ENCODE data around the gene FAM228A.

FAM228A gene

GRCh38 chr2:24163601-24164000 is 11.3 kb upstream of the FAM228A start:
- Histone ChIP-seq H3K27me3 (no peaks in the 10 kb centered on the region), H3K36me3 (no peaks in the 10 kb centered on the region), H3K9me3 (no peaks in the 10 kb centered on the region; the same call in 1 of the 2 replicates), H3K4me1 (no peaks in the 10 kb centered on the region), H3K4me3 (ENCODE audit: low read depth, low read length) (no peak overlapping the region)
- no peak for DNase-seq
- no peak for TF ChIP-seq CTCF (IDR thresholded peaks at IDR 0.05; ENCODE audit: low read depth, low read length)

DNA sequence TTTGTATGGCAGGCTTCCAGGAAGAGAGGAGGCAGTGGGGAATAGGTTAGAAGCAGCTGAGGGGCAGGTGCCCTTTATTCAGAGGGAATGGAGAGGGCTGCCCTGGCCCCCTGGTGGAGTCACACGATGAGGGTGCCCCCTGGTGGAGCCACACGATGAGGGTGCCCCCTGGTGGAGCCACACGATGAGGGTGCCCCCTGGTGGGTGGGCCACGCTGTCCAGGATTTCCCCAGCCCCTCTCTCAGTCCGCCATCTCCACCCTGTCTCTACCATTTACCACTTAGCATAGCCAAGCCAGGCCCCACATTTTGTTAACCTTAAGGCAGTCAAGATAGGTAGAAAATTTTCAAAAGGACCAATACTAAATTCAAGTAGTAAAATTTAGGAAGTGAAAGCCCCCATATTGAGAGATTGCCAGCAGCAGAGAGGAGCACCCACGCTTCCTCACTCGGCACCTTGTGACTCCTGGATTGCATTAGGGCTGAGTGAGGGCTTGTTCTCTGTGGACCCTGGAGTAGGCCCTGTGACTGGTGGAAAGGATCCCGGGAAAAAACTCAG is 10.4 kb upstream of the FAM228A start:
- Histone ChIP-seq H3K4me1 (no peaks in the 10 kb centered on the region), H3K27me3 (no peaks in the 10 kb centered on the region), H3K9me3 (no peaks in the 10 kb centered on the region; the same call in 1 of the 2 replicates), H3K36me3 (no peaks in the 10 kb centered on the region), H3K4me3 (ENCODE audit: low read depth, low read length) (no peak overlapping the region)
- TF ChIP-seq CTCF (IDR thresholded peaks at IDR 0.05; ENCODE audit: low read depth, low read length), result peak; percentile 98
- peak; percentile 80 for DNase-seq

GRCh38 chr2:24169023-24169422 is 5.8 kb upstream of the FAM228A start:
- H3K36me3 ChIP-seq, result no peaks in the 10 kb centered on the region
- DNase-seq, result no peak
- no peaks in the 10 kb centered on the region for H3K27me3 ChIP-seq
- no peaks in the 10 kb centered on the region; the same call in 1 of the 2 replicates for H3K4me1 ChIP-seq
- TF ChIP-seq CTCF (IDR thresholded peaks at IDR 0.05; ENCODE audit: low read depth, low read length), result no peak
- no peak overlapping the region for H3K4me3 ChIP-seq (ENCODE audit: low read depth, low read length)
- H3K9me3 ChIP-seq, result no peaks in the 10 kb centered on the region

DNA sequence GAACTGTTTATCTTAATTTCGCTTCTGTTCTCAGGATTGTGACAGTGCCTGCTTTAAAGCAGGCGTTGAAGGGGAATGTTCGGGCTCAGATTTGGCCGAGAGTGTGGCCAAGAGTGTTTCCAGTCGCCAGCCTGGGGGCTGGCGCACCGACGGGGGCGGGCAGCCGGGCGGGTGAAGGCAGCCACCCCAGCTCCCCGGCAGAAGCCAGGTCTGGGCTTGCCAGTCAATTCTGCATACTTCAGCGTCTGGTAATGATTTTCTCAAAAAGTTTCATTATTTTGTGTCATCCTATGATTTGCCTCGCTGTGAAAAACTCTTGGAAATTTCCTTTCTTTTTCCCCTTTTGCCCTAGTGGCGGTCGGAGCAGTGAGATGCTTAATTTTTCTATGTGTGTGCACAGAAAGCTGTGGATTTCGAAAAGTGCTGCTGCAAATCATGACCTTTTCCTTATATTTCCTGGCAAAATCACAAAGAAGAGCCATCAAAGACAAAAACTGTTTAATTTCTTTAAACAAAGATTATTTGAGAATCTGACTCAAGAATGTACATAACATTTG is 856 bp downstream of the FAM228A start:
- no peaks in the 10 kb centered on the region for H3K36me3 ChIP-seq
- H3K4me1 ChIP-seq, result no peaks in the 10 kb centered on the region; the same call in 1 of the 2 replicates
- DNase-seq, result no peak
- no peaks in the 10 kb centered on the region for H3K27me3 ChIP-seq
- H3K9me3 ChIP-seq, result no peaks in the 10 kb centered on the region
- H3K4me3 ChIP-seq (ENCODE audit: low read depth, low read length), result no peak overlapping the region
- TF ChIP-seq CTCF (IDR thresholded peaks at IDR 0.05; ENCODE audit: low read depth, low read length), result no peak

DNA sequence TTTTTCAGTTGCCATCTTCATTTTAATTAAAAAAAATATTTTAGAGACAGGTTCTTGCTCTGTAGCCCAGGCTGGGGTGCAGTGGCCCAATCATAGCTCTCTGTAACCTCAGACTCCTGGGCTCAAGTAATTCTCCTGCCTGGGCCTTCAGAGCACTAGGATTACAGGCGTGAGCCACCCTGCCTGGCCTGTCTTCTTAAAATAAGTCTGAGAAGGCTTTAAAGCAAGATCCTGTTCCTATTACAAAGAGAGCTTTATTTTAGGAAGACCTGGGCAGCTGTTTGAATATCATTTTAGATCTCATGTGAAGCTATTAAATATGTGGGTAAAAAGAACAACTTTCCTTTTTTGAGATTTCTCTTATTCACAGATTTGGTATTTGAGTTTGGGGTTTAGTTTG is 1.5 kb downstream of the FAM228A start:
- Histone ChIP-seq H3K4me3 (ENCODE audit: low read depth, low read length) (no peak overlapping the region), H3K27me3 (no peaks in the 10 kb centered on the region), H3K4me1 (no peaks in the 10 kb centered on the region; the same call in 1 of the 2 replicates), H3K36me3 (no peaks in the 10 kb centered on the region), H3K9me3 (no peaks in the 10 kb centered on the region)
- DNase-seq, result no peak
- TF ChIP-seq CTCF (IDR thresholded peaks at IDR 0.05; ENCODE audit: low read depth, low read length), result no peak

DNA sequence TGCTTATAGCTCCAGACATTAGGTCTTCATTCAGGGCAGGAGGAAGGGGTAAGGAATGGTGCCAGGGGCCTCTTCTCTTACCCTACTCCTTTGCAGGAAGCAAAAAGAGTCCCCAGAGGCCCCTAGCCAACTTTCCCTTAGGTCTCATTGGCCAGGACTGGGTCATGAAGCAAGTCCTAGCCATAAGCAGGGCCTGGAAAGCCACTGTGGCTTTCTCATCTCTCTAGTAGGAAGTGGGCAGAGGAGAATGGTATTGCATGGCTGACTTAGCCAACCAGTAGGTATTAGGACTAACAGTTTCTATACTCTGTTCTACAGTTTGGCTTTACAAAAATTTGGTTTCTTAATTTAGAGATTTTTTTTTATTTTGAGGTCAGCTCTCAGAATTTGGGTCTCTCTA is 4.8 kb downstream of the FAM228A start:
- no peaks in the 10 kb centered on the region for H3K27me3 ChIP-seq
- TF ChIP-seq CTCF (IDR thresholded peaks at IDR 0.05; ENCODE audit: low read depth, low read length), result no peak
- H3K9me3 ChIP-seq, result no peaks in the 10 kb centered on the region
- no peak overlapping the region for H3K4me3 ChIP-seq (ENCODE audit: low read depth, low read length)
- no peak for DNase-seq
- no peaks in the 10 kb centered on the region for H3K36me3 ChIP-seq
- H3K4me1 ChIP-seq, result no peaks in the 10 kb centered on the region

All from BE2C (cell line).